Astrocyte (in vitro differentiated cells and primary cell): ENCODE measurements around the gene ANO7. TPM values are rescaled to one million over a fixed set of nuclear protein-coding genes. Genes with fewer than 3 reads are reported as not detected.

Experiments used
- DNase-seq: peaks from one replicate; pipeline ENCODE4 v3.0.0-alpha.2; 2010; ENCODE audit warnings: low read depth
- FAIRE-seq: peaks from 2 replicates; lab custom pipeline; 2011; peaks lifted over from hg19 to GRCh38; lab: Jason Lieb, UNC
- H2AFZ ChIP-seq: 2 replicates; pipeline ENCODE4 v1.6.0; 2012; ENCODE audit warnings: low read depth, low read length, inconsistent platforms
- H3K27ac ChIP-seq: 2 replicates; pipeline ENCODE4 v1.5.1; 2011; ENCODE audit warnings: low read depth, low read length, inconsistent platforms
- H3K27me3 ChIP-seq: 2 replicates; pipeline ENCODE4 v1.6.0; 2011; ENCODE audit warnings: low read length, inconsistent platforms; ENCODE audit not compliant: insufficient read depth
- H3K36me3 ChIP-seq: 2 replicates; pipeline ENCODE4 v1.5.1; 2011; ENCODE audit warnings: low read length, inconsistent platforms; ENCODE audit not compliant: insufficient read depth
- H3K4me1 ChIP-seq: 2 replicates; pipeline ENCODE4 v1.5.1; 2011; ENCODE audit warnings: low read length, inconsistent platforms; ENCODE audit not compliant: insufficient read depth
- H3K4me2 ChIP-seq: 2 replicates; pipeline ENCODE4 v1.6.0; 2012; ENCODE audit warnings: low read length, inconsistent platforms
- H3K4me3 ChIP-seq: 2 replicates; pipeline ENCODE4 v1.5.1; 2011; ENCODE audit warnings: low read depth, mild to moderate bottlenecking, low read length, inconsistent platforms; ENCODE audit not compliant: insufficient read depth
- H3K79me2 ChIP-seq: 2 replicates; pipeline ENCODE4 v1.6.0; 2012; ENCODE audit warnings: mild to moderate bottlenecking, low read length, inconsistent platforms; ENCODE audit not compliant: insufficient read depth
- H3K9ac ChIP-seq: 2 replicates; pipeline ENCODE4 v1.6.0; 2012; ENCODE audit warnings: mild to moderate bottlenecking, low read length, inconsistent platforms
- H3K9me3 ChIP-seq: 2 replicates; pipeline ENCODE4 v1.5.1; 2012; ENCODE audit warnings: low read depth, mild to moderate bottlenecking, low read length, inconsistent platforms; ENCODE audit not compliant: insufficient read depth
- H4K20me1 ChIP-seq: 2 replicates; pipeline ENCODE4 v1.6.0; 2012; ENCODE audit warnings: low read length, inconsistent platforms; ENCODE audit not compliant: insufficient read depth
- H3K27ac Mint-ChIP-seq: one replicate; pipeline ENCODE4 v1.8.0; 2021; ENCODE audit warnings: mild to moderate bottlenecking, mixed read lengths; ENCODE audit not compliant: unreplicated experiment
- H3K27me3 Mint-ChIP-seq: one replicate; pipeline ENCODE4 v1.8.0; 2021; ENCODE audit warnings: low read depth, mixed read lengths; ENCODE audit not compliant: unreplicated experiment
- H3K36me3 Mint-ChIP-seq: one replicate; pipeline ENCODE4 v1.8.0; 2021; ENCODE audit warnings: low read depth, mixed read lengths; ENCODE audit not compliant: unreplicated experiment
- H3K4me1 Mint-ChIP-seq: one replicate; pipeline ENCODE4 v1.8.0; 2021; ENCODE audit warnings: low read depth, mixed read lengths; ENCODE audit not compliant: unreplicated experiment
- H3K4me3 Mint-ChIP-seq: one replicate; pipeline ENCODE4 v1.8.0; 2021; ENCODE audit warnings: mild to moderate bottlenecking, moderate library complexity, mixed read lengths; ENCODE audit not compliant: unreplicated experiment
- H3K9me3 Mint-ChIP-seq: one replicate; pipeline ENCODE4 v1.8.0; 2021; ENCODE audit warnings: mild to moderate bottlenecking, mixed read lengths; ENCODE audit not compliant: unreplicated experiment
- CTCF ChIP-seq: IDR thresholded peaks from 2 replicates; pipeline ENCODE4 v1.5.1; 2011; ENCODE audit warnings: low read depth, mild to moderate bottlenecking, inconsistent platforms, low read length, moderate library complexity; ENCODE audit not compliant: insufficient read depth
- EZH2 ChIP-seq: IDR thresholded peaks from 2 replicates; pipeline ENCODE4 v1.6.1; 2012; ENCODE audit warnings: mild to moderate bottlenecking, low read length, inconsistent platforms; ENCODE audit not compliant: insufficient read depth
- total RNA-seq: library from RNA; stranded (reverse); gene quantifications from 2 replicates; pipeline ENCODE4 v1.2.1, GENCODE V29; 2021

Gene ANO7
- total RNA-seq, 1 donor from 2014 or later = 7.1 TPM

GRCh38 chr2:241202681-241203080 lies 14.2 kb downstream of the ANO7 start:
- no peak for FAIRE-seq
- peaks cover 17% of the 10 kb centered on the region for H3K27me3 Mint-ChIP-seq

GRCh38 chr2:241203218-241204009 lies 14.9 kb downstream of the ANO7 start:
- Mint-ChIP-seq H3K27ac (no peak overlapping the region), H3K27me3 (peaks cover 11% of the 10 kb centered on the region), H3K36me3 (no peaks in the 10 kb centered on the region), H3K9me3 (no peaks in the 10 kb centered on the region), H3K4me1 (no peaks in the 10 kb centered on the region), H3K4me3 (no peak overlapping the region)
- no peak for DNase-seq
- Histone ChIP-seq H3K4me3 (no peak overlapping the region), H3K9me3 (no peaks in the 10 kb centered on the region), H3K27ac (no peak overlapping the region), H2AFZ (no peak overlapping the region), H3K4me2 (no peak overlapping the region), H3K36me3 (no peaks in the 10 kb centered on the region), H4K20me1 (no peaks in the 10 kb centered on the region), H3K9ac (no peak overlapping the region), H3K27me3 (peaks cover 5% of the 10 kb centered on the region), H3K79me2 (no peaks in the 10 kb centered on the region), H3K4me1 (no peaks in the 10 kb centered on the region)
- FAIRE-seq = no peak
- no peak for TF ChIP-seq EZH2
- TF ChIP-seq CTCF = no peak

More at GRCh38 chr2:241202681-241203080, 14.2 kb downstream of the ANO7 start:
- no peak overlapping the region for H3K27ac ChIP-seq
- DNase-seq = no peak
- no peaks in the 10 kb centered on the region for H3K79me2 ChIP-seq
- H3K36me3 ChIP-seq = no peaks in the 10 kb centered on the region
- no peaks in the 10 kb centered on the region for H3K9me3 ChIP-seq
- H2AFZ ChIP-seq = no peak overlapping the region
- Mint-ChIP-seq H3K27ac (no peak overlapping the region), H3K9me3 (no peaks in the 10 kb centered on the region), H3K36me3 (no peaks in the 10 kb centered on the region), H3K4me1 (no peaks in the 10 kb centered on the region), H3K4me3 (no peak overlapping the region)
- H3K9ac ChIP-seq = no peak overlapping the region
- no peak overlapping the region for H3K4me3 ChIP-seq
- H3K4me2 ChIP-seq = no peak overlapping the region
- no peaks in the 10 kb centered on the region for H4K20me1 ChIP-seq
- H3K4me1 ChIP-seq = no peaks in the 10 kb centered on the region
- no peak for TF ChIP-seq EZH2
- TF ChIP-seq CTCF = no peak
- peaks cover 5% of the 10 kb centered on the region for H3K27me3 ChIP-seq

GRCh38 chr2:241204010-241204384 lies 15.5 kb downstream of the ANO7 start:
- Histone ChIP-seq H3K4me2 (no peak overlapping the region), H3K9me3 (no peaks in the 10 kb centered on the region), H3K79me2 (no peaks in the 10 kb centered on the region), H3K27me3 (no peaks in the 10 kb centered on the region), H3K9ac (no peak overlapping the region), H3K36me3 (no peaks in the 10 kb centered on the region), H2AFZ (no peak overlapping the region), H3K27ac (no peak overlapping the region), H3K4me3 (no peak overlapping the region), H3K4me1 (no peaks in the 10 kb centered on the region), H4K20me1 (no peaks in the 10 kb centered on the region)
- no peaks in the 10 kb centered on the region for H3K4me1 Mint-ChIP-seq
- no peaks in the 10 kb centered on the region for H3K36me3 Mint-ChIP-seq
- TF ChIP-seq EZH2 = no peak
- no peak for TF ChIP-seq CTCF
- H3K9me3 Mint-ChIP-seq = no peaks in the 10 kb centered on the region
- H3K4me3 Mint-ChIP-seq = no peak overlapping the region
- DNase-seq (no peak), FAIRE-seq (no peak)
- no peak overlapping the region for H3K27ac Mint-ChIP-seq
- H3K27me3 Mint-ChIP-seq = peaks cover 5% of the 10 kb centered on the region
